Measurements from ENCODE around the gene KCNS3.

GRCh38 chr2:17947113-17947512 is 68.6 kb downstream of the KCNS3 start:
- TF ChIP-seq, protein P1, sequence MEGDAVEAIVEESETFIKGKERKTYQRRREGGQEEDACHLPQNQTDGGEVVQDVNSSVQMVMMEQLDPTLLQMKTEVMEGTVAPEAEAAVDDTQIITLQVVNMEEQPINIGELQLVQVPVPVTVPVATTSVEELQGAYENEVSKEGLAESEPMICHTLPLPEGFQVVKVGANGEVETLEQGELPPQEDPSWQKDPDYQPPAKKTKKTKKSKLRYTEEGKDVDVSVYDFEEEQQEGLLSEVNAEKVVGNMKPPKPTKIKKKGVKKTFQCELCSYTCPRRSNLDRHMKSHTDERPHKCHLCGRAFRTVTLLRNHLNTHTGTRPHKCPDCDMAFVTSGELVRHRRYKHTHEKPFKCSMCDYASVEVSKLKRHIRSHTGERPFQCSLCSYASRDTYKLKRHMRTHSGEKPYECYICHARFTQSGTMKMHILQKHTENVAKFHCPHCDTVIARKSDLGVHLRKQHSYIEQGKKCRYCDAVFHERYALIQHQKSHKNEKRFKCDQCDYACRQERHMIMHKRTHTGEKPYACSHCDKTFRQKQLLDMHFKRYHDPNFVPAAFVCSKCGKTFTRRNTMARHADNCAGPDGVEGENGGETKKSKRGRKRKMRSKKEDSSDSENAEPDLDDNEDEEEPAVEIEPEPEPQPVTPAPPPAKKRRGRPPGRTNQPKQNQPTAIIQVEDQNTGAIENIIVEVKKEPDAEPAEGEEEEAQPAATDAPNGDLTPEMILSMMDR (IDR thresholded peaks at IDR 0.05) = no peak
- TF ChIP-seq POLR2A (IDR thresholded peaks at IDR 0.05) = no peak

Data from ovary (tissue), 3 donors.